Activated CD4-positive, alpha-beta T cell treated with anti-CD3 and anti-CD28 coated beads for 1 hour (primary cell): ENCODE results near the gene LBP.
"Not testable (repeated sequence)": the region's sequence is repeated elsewhere in the genome, so short reads cannot be mapped to it uniquely, and the experiment has no call there.

Experiments used
- DNase-seq: peaks from one replicate; pipeline ENCODE4 v3.0.0-alpha.2; 2020

Gene LBP

DNA sequence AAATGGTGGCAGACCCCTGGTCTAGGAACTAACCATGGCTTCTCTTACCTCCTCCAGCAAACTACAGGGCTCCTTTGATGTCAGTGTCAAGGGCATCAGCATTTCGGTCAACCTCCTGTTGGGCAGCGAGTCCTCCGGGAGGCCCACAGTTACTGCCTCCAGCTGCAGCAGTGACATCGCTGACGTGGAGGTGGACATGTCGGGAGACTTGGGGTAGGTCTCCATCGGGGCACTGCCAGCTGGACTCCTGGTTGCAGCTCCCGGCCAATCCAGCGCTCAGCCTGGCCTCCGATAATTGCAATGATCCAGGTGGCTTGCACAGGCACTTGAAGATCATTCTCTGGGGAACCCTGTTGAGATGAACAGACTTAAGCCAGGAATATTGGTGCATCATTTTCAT, 7.9 kb downstream of the LBP start:
- no peak for DNase-seq

DNA sequence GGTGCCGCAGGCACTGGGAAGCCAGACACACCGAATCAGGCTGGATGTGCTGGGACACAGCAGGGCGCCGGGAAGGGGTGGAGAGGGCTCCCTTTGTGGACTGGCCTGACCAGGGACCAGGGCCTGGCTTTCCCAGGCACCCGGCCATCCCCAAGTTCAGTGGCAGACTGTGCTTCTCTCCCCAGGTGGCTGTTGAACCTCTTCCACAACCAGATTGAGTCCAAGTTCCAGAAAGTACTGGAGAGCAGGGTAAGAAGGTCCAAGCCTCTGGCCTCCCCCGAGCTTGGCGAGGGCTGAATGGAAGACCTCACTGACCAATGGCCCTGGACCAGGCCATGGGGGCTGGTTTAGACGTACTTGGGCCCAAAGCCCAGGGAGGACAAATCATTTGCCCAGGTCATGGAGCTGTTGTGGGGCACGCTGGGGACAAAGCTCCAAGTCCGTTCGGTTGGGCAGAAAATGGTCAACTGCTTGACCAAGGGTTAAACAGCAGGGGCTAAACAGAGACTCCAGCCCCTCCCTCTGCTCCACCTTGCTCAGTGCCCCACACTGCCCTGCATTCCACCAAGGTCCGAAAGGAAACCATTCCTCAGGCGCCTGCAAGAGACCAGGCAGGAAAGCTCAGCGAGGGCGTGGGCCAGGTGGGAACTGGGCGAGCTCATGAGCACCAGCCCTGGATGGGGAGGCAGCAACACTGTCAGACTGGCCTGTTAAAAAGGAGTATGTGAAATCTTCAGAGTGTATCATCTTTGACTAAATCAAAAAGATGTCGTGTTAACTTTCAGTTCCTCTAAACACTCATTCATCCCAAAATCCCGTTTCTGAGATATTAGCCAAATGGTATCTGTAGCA, 9.1 kb downstream of the LBP start:
- no peak for DNase-seq

DNA sequence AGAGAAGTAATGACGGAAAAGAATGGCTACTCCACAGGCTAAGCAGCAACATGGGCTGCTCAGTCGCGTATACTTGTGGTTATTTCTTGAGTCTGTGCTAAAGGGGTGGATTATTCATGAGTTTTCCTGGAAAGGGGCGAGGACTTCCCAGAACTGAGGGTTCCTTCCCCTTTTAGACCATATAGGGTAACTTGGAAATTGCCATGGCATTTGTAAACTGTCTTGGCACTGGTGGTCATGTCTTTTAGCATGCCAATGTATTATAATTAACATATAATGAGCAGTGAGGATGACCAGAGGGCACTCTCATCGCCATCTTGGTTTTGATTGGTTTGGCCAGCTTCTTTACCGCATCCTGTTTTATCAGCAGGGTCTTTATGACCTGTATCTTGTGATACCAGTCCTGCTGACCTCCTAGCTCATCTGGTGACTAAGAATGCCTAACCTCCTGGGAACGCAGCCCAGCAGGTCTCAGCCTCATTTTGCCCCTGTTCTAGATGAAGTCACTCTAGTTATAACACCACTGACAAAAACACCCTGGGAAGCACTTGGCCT, 11.4 kb downstream of the LBP start:
- DNase-seq: no peak

GRCh38 chr20:38358556-38358955, 12.3 kb downstream of the LBP start:
- DNase-seq: no peak

GRCh38 chr20:38363004-38363747, 16.9 kb downstream of the LBP start:
- no peak for DNase-seq

GRCh38 chr20:38369389-38369788, 23.1 kb downstream of the LBP start:
- no peak for DNase-seq

DNA sequence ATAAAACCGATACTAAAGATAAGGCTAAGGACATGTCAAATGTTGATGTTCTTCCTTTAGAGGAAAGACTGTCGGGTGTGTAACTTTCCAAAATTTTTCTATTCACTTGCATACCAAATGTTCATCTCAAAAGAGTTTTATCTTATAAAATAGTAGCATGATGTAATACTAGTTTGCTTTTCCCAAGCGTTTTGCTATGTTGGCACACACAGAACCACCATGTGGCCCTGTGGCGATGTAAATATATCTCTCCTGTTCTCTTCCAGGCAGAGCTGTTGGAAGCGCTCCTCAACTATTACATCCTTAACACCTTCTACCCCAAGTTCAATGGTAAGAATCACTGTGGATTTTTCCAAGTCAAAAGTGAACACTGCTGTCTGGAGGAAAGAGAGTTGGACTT, 26.5 kb downstream of the LBP start:
- DNase-seq: no peak

GRCh38 chr20:38373231-38373867, 27.1 kb downstream of the LBP start:
- no peak for DNase-seq

GRCh38 chr20:38373898-38374297, 27.6 kb downstream of the LBP start:
- no peak for DNase-seq

DNA sequence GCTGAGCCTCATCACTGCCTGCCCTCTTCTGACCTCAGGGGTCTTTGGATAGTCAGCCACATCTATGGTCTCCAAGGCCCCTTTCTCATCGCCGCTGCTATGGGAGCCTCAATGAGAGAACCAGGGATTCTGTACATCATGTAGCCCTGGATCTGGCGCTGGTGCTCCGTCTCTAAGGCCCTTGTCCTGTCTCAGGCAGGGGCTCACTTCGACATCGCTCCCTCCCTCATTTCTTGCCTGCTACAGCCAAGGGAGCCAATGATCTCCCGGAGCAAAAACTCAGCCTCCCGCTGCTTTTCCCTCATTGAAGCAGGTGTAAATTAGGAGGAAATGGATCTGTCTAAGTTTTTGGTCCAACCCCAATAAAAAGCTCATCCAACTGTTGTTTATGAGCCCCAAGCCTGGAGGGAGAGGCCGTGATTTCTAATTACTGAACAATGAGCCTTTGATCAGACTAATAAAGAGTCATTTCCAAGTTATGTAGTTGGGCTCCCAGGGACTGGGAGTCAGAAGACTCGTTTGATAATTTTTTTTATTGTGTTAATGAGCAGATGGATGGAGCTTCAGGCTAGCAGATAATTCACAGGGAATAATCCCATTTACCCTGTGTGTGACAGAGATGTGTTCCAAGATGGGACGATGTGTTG, 30.9 kb downstream of the LBP start:
- no peak for DNase-seq

- DNase-seq: not testable (repeated sequence)
Observed at GRCh38 chr20:38377838-38378237, 31.6 kb downstream of the LBP start.

- DNase-seq: no peak
Observed at GRCh38 chr20:38383147-38383546, 36.9 kb downstream of the LBP start.

DNA sequence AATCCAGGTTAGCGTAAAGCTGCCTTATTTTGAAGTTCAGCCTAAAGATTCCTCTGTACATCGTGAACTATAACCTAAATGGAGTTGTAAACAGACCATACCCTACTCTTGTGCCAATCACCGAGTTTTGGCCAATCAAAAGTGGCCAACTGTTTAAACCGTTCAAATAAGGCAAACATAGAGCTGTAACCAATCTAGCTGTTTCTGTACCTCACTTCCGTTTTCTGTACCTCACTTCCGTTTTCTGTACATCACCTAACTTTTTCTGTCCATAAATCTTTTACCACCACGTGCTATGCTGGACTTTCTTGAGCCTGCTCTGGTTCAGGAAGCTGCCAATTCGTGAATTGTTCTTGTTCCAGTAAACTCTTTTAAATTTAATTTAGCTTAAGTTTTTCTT, 39.7 kb downstream of the LBP start:
- DNase-seq: no peak

DNA sequence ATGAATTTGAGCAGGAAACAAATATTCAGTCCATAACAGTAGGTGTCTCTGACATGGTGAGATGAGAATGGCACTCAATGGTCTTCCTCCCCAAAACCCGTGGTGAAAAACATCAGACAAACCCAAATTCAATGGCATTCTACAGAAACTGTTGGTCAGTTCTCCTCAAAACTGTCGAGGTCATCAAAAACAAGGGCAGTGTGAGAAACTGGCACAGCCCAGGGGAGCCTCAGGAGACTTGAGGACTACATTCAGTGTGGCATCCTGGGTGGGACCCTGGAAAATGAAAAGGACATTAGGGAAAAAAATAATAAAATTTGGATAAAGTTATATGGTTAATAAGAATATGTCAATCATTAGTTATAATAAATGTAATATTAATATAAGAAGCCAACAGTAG, 40.6 kb downstream of the LBP start:
- no peak for DNase-seq

DNA sequence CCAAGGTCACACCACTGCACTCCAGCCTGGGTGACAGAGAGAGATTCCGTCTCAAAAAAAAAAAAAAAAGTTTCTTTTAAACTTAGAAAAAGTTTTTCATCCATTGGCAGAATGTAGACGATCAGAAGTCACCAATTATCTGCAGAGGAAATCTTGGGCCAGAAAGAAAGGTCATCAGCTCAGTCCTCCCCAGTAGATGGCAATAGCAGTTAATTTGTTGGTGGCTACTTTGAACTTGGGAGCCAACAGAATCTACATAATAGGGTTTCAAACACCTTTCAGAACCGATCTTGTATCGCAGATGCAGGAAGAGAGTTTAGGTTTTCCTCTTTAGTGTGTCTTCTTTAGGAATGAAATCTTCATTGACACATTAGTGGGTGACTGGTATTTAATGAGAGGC, 41.7 kb downstream of the LBP start:
- DNase-seq: no peak

- DNase-seq: no peak
Observed at GRCh38 chr20:38392356-38392755, 46.1 kb downstream of the LBP start.

GRCh38 chr20:38393259-38393658, 47.0 kb downstream of the LBP start:
- no peak for DNase-seq

DNA sequence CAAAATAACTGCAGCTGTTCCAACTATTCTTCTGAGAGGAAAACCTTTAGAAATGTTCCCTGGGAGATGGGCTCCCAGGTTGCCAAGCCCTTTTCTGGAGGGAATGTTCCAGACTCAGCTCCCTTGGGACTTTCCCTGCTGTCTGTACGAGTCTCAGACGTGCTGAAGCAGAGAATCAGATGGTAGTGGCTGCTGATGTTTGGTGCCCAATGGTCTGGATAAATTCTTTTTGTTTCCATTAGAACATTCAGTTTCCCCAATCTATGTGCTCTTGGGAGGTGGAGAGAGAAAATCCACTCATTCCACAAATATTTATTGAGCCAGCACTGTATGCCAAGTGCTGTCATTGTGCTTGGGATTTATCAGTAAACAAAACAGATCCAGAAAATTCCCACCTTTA, 48.9 kb downstream of the LBP start:
- no peak for DNase-seq

- not testable (repeated sequence) for DNase-seq
Observed at GRCh38 chr20:38395751-38396395, 49.6 kb downstream of the LBP start.

DNA sequence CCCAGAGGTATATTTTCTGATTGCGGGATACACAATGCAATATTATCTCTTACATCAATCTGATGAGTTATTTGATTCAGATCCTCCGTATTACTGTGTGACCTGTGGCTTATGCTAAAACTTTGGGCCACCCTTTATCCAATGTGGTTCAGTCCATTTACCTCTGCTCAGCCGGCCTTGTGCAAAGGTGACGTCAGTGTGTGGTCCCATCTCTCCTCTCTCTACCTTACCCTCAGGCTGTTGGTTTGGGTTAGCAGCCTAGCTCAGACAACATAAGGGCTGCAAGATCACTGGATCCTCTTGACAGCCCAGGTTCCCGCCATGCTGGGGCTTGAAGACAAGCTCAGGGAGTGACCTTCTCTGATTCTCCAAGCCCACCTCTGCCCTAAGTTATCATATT, 55.8 kb downstream of the LBP start:
- no peak for DNase-seq

GRCh38 chr20:38402816-38403215, 56.5 kb downstream of the LBP start:
- no peak for DNase-seq

DNA sequence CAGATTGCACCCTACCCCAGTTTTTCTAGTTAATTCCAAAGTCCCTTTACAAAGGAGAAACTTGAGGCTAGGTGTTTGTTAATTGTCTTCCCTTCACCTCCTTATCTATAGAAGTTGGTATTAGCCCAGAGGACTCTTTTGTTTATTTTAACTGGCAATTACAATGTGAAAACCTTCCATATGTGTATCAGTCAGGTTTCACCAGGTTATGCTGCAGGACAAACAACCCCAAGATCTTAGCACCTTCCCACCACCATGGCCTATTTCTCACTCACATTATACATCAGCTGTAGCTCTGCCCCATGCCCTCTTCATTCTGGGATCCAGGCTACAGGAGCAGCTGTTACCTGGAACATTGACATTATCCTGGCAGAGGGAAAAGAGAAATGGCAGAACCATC, 57.7 kb downstream of the LBP start:
- DNase-seq: no peak

GRCh38 chr20:38405132-38405531, 58.9 kb downstream of the LBP start:
- no peak for DNase-seq
